PC-9 (cell line): Measurements from ENCODE around the gene GLRA1. TPM values are rescaled to one million over a fixed set of nuclear protein-coding genes. Genes with fewer than 3 reads are reported as not detected.

Experiments
- BruUV-seq: library from RNA; stranded (reverse); fragments of 400-500 nt; replicated peaks from 2 replicates; lab custom pipeline; 2021; lab: Mats Ljungman, UMichigan
- CTCF ChIA-PET: fragments of 300-600 bp; sonication (Branson Sonifier 250); formaldehyde crosslinking; loops from one replicate; lab custom pipeline; 2022; ENCODE audit warnings: antibody characterized with exemption; lab: Charles Lee
- POLR2A ChIA-PET: fragments of 300-600 bp; sonication (Branson Sonifier 250); formaldehyde crosslinking; loops from one replicate; lab custom pipeline; 2022; ENCODE audit warnings: antibody characterized with exemption; ENCODE audit not compliant: unreplicated experiment; lab: Charles Lee
- DNase-seq, 2 experiments: peaks; one replicate each; pipeline versions ENCODE4 v3.0.0 to v3.0.0-alpha.2; 2015 to 2022; ENCODE audit warnings: mixed read lengths in 1 of 2
- H2AFZ ChIP-seq: fragments of 200-600 bp; sonication (generic); 2 replicates; pipeline ENCODE4 v1.8.1; 2017; ENCODE audit warnings: antibody characterized with exemption
- H3F3A ChIP-seq: fragments of 200-600 bp; sonication (generic); 2 replicates; pipeline ENCODE4 v1.8.1; 2017; ENCODE audit warnings: antibody characterized with exemption, mild to moderate bottlenecking, low read depth; ENCODE audit not compliant: insufficient read depth
- H3K27ac ChIP-seq: fragments of 200-600 bp; sonication (generic); 2 replicates; pipeline ENCODE4 v1.6.1; 2016; ENCODE audit warnings: mixed run types
- H3K27me3 ChIP-seq: fragments of 200-600 bp; sonication (generic); 2 replicates; pipeline ENCODE4 v1.6.1; 2016; ENCODE audit warnings: low read depth, mixed run types; ENCODE audit not compliant: insufficient read depth
- H3K36me3 ChIP-seq: fragments of 200-600 bp; sonication (generic); 2 replicates; pipeline ENCODE4 v1.6.1; 2016; ENCODE audit warnings: low read depth, mixed run types
- H3K4me1 ChIP-seq: fragments of 200-600 bp; sonication (generic); replicated peaks from 2 replicates; pipeline ENCODE4 v1.6.1; 2016; ENCODE audit warnings: mixed run types; ENCODE audit not compliant: insufficient read depth
- H3K4me2 ChIP-seq: fragments of 200-600 bp; sonication (generic); 2 replicates; pipeline ENCODE4 v1.6.1; 2017; ENCODE audit warnings: mixed run types
- H3K4me3 ChIP-seq: fragments of 200-600 bp; sonication (generic); 2 replicates; pipeline ENCODE4 v1.6.1; 2016; ENCODE audit warnings: mixed run types
- H3K79me2 ChIP-seq: fragments of 200-600 bp; sonication (generic); 2 replicates; pipeline ENCODE4 v1.6.1; 2017; ENCODE audit warnings: low read depth, mixed run types
- H3K9me2 ChIP-seq: fragments of 200-600 bp; sonication (generic); 2 replicates; pipeline ENCODE4 v1.8.1; 2017; ENCODE audit warnings: mild to moderate bottlenecking; ENCODE audit not compliant: insufficient read depth
- H3K9me3 ChIP-seq: fragments of 200-600 bp; sonication (generic); 2 replicates; pipeline ENCODE4 v1.8.1; 2016; ENCODE audit warnings: low read depth; ENCODE audit not compliant: insufficient read depth
- H4K20me1 ChIP-seq: fragments of 200-600 bp; sonication (generic); 2 replicates; pipeline ENCODE4 v1.8.1; 2017; ENCODE audit not compliant: insufficient read depth
- CTCF ChIP-seq: fragments of 200-600 bp; sonication (generic); conservative IDR thresholded peaks from 2 replicates; pipeline ENCODE4 v1.6.1; 2017; ENCODE audit warnings: mixed run types, antibody characterized with exemption, mild to moderate bottlenecking, moderate library complexity
- EZH2 ChIP-seq: fragments of 200-600 bp; sonication (generic); IDR thresholded peaks from 2 replicates; pipeline ENCODE4 v1.8.0; 2017; ENCODE audit warnings: antibody characterized with exemption, low read depth
- intact Hi-C: fragments of 100-400 bp; cut with micrococcal nuclease; formaldehyde crosslinking; loops from one replicate; pipeline ENCODE4 v1.10.0; 2022; ENCODE audit not compliant: unreplicated experiment
- total RNA-seq: library from RNA; stranded (reverse); gene quantifications from 2 replicates; pipeline ENCODE4 v1.2.3, GENCODE V29; 2021

The GLRA1 gene
- total RNA-seq, 1 experiment from 2014 or later: not detected

- Histone ChIP-seq H3K27ac (no peak overlapping the region), H3K9me2 (no peaks in the 10 kb centered on the region), H2AFZ (no peak overlapping the region), H3K4me2 (no peak overlapping the region), H3K4me3 (no peak overlapping the region), H3K36me3 (no peaks in the 10 kb centered on the region), H3K27me3 (0 out of 2 replicates have a peak, but pooled peaks cover 6% of the 10 kb centered on the region), H4K20me1 (no peaks in the 10 kb centered on the region), H3K79me2 (no peaks in the 10 kb centered on the region), H3F3A (no peaks in the 10 kb centered on the region), H3K9me3 (no peaks in the 10 kb centered on the region), H3K4me1 (no peaks in the 10 kb centered on the region)
- no TSS peak for BruUV-seq
- no peak for DNase-seq
- POLR2A ChIA-PET: no interaction called here
- TF ChIP-seq EZH2 (no peak), CTCF (no peak)
- CTCF ChIA-PET: no interaction called here
- intact Hi-C loops: no loop called here
Observed at GRCh38 chr5:151870271-151870670, 54.4 kb downstream of the GLRA1 start.

GRCh38 chr5:151869843-151870242 lies 54.8 kb downstream of the GLRA1 start:
- Histone ChIP-seq H3F3A (no peaks in the 10 kb centered on the region), H3K79me2 (no peaks in the 10 kb centered on the region), H3K4me2 (no peak overlapping the region), H3K9me3 (no peaks in the 10 kb centered on the region), H3K36me3 (no peaks in the 10 kb centered on the region), H3K27me3 (peaks cover 10% of the 10 kb centered on the region; the same call in 1 of the 2 replicates), H3K4me3 (no peak overlapping the region), H3K4me1 (no peaks in the 10 kb centered on the region), H4K20me1 (no peaks in the 10 kb centered on the region), H3K27ac (no peak overlapping the region), H3K9me2 (no peaks in the 10 kb centered on the region), H2AFZ (no peak overlapping the region)
- no TSS peak for BruUV-seq
- POLR2A ChIA-PET: no interaction called here
- DNase-seq: no peak
- CTCF ChIA-PET: no interaction called here
- TF ChIP-seq CTCF (no peak), EZH2 (no peak)
- intact Hi-C loops: no loop called here

- Histone ChIP-seq H3K9me2 (no peaks in the 10 kb centered on the region), H3K9me3 (no peaks in the 10 kb centered on the region), H2AFZ (no peak overlapping the region), H4K20me1 (no peaks in the 10 kb centered on the region), H3K36me3 (no peaks in the 10 kb centered on the region), H3K4me3 (no peak overlapping the region), H3K4me2 (no peak overlapping the region), H3F3A (no peaks in the 10 kb centered on the region), H3K27me3 (peaks cover 12% of the 10 kb centered on the region; the same call in 1 of the 2 replicates), H3K27ac (no peak overlapping the region), H3K4me1 (no peaks in the 10 kb centered on the region), H3K79me2 (no peaks in the 10 kb centered on the region)
- TF ChIP-seq EZH2 (no peak), CTCF (no peak)
- CTCF ChIA-PET: no interaction called here
- POLR2A ChIA-PET: no interaction called here
- no peak for DNase-seq
- no TSS peak for BruUV-seq
- intact Hi-C loops: no loop called here
Observed at GRCh38 chr5:151868451-151868850, 56.2 kb downstream of the GLRA1 start.
